GM12873 (cell line): ENCODE results near the gene CHST8.

Experiments
- TF ChIP-seq, protein P1 (sequence below): IDR thresholded peaks from 2 replicates; pipeline ENCODE4 v1.5.1; 2012; ENCODE audit warnings: low read depth, mild to moderate bottlenecking, moderate library complexity, low read length, control low read depth; ENCODE audit not compliant: insufficient read depth; ENCODE audit errors: missing control alignments

The CHST8 gene

DNA sequence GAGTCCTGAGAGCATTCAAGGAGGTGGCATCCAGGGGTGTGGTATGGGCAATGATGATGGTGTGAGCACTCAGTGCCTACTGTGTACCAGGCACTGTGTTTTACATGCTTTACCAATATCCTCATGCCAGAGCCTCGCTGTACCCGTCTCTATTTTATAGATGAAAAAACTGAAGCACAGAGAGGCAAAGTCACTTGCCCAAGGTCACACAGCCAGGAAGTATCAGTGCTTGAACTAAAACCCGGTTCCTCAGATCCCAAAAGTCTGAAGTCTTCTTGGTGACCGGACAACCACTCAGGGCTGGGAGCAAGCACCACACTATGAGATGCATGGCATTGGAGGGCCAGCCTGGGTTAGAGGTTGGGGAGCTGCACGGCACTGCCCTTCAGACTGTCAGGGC, 84.1 kb downstream of the CHST8 start:
- TF ChIP-seq, protein P1, sequence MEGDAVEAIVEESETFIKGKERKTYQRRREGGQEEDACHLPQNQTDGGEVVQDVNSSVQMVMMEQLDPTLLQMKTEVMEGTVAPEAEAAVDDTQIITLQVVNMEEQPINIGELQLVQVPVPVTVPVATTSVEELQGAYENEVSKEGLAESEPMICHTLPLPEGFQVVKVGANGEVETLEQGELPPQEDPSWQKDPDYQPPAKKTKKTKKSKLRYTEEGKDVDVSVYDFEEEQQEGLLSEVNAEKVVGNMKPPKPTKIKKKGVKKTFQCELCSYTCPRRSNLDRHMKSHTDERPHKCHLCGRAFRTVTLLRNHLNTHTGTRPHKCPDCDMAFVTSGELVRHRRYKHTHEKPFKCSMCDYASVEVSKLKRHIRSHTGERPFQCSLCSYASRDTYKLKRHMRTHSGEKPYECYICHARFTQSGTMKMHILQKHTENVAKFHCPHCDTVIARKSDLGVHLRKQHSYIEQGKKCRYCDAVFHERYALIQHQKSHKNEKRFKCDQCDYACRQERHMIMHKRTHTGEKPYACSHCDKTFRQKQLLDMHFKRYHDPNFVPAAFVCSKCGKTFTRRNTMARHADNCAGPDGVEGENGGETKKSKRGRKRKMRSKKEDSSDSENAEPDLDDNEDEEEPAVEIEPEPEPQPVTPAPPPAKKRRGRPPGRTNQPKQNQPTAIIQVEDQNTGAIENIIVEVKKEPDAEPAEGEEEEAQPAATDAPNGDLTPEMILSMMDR = no peak

DNA sequence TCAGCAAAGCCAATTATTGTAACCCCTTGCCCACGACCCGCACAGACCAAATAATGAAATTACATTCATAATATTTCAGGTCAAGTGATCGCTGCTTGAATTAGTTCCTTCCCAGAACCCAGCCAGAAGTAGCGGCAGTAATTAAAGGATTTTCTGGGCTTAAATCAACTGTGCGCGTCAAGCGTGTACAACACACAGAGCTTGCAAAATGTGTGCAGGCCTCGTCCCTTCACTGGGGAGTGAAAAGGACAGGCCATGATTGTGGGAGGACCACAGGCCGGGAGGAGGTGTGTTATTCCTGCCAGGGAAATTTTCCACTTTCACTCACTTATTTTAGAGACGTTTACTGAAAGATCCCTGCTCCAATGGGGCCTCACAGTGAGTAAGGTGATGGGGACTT, 84.9 kb downstream of the CHST8 start:
- TF ChIP-seq, protein P1 = no peak

DNA sequence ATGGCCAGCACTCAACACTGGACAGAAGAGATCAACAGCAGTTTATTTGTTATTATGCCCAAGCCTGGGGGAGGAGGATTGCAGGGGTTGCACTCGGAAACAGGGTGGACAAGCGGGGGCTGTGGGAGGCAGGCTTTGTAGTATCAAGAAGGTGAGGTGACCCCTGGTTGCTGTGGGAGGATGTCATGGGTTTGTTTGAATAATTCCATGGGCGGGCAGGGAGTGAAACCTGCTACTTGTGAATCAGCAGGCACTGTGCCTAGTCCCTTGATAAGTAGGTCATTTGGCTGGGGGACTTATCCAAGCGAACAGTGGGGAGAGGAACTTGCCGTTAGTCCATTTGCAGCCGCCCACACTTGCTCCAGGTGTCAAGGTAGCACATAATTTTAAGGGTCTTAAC, 90.5 kb downstream of the CHST8 start:
- TF ChIP-seq, protein P1 = no peak

DNA sequence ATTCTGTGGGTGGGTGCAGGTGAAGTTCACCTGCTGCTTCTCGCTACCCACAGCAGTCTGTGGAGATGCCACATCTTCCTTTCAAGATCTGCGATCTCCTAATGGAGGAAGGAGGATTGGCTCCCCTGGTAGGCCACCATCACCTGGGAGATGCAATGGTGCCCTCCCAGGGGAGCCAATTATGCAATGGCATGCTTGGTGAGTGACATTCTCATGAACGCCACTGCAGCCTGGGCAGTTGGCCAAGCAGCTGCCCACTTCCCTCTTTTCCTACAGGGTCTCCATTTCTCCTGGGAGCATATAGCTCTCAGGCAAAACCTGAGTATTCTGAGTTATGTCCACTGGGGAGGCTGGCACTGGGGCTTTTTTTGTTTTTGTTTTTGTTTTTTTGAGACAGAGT, 91.4 kb downstream of the CHST8 start:
- TF ChIP-seq, protein P1 = no peak

DNA sequence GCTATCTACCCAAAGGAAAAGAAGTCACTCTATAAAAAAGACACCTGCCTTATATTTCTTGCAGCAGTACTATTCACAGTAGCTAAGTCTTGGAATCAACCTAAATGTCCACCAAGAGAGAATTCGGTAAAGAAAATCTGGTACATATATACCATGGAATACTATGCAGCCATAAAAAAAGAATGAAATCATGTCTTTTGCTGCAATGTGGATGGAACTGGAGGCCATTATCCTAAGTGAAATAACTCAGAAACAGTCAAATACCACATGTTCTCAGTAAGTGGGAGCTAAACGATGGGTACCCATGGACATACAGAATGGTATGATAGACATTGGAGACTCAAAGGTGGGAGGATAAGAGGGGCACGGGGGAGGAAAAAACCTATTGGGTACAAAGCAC, 92.4 kb downstream of the CHST8 start:
- TF ChIP-seq, protein P1 = no peak

DNA sequence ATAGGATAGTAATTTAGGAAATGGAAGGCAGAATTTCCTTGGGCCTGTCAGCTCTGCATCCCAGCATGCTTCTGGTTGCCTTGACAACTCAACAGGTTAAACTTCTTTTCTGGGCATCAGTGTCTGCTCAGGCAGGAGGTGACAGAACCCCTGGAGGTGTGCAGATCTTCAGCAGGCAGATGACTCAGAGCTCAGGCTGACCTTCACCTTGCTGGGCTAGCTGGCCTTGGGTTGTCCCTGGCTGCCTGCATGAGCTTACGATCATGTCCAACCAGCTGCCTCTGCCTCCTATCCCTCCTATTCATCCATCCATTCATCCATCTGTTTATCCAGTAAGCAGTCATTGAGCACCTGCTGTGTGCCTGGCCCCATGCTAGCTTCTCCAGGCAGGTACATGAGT, 93.7 kb downstream of the CHST8 start:
- TF ChIP-seq, protein P1 = no peak

DNA sequence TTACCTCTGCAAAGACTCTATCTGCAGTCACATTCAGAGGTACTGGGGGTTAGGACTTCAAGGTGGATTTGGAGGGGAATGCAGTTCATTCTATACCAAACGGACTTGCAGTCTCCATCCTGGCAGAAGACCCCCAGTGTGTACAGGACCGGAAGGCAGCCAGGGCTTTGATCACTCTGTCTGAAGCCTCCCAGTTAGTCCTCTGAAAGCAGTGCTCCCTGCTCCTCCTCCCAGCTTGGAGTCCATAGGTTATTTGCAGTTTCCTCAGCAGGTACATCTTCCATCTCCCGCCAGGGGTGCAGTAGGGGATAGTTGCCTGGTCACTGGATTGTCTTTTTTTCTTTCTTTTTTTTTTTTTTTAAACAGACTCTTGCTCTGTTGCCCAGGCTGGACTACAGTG, 96.1 kb downstream of the CHST8 start:
- TF ChIP-seq, protein P1 = no peak
